Caco-2 (cell line): Measurements from ENCODE around the gene PDE10A. TPM values are rescaled to one million over a fixed set of nuclear protein-coding genes. Genes with fewer than 3 reads are reported as not detected.

Experiments
- BruUV-seq: library from RNA; stranded (reverse); fragments of 400-500 nt; replicated peaks from 2 replicates; lab custom pipeline; 2021; lab: Mats Ljungman, UMichigan
- CTCF ChIA-PET: fragments of 300-600 bp; sonication (Branson Sonifier 250); formaldehyde crosslinking; loops from one replicate; lab custom pipeline; 2022; ENCODE audit warnings: antibody characterized with exemption; lab: Charles Lee
- POLR2A ChIA-PET: fragments of 300-600 bp; sonication (Branson Sonifier 250); formaldehyde crosslinking; loops from one replicate; lab custom pipeline; 2022; ENCODE audit warnings: antibody characterized with exemption; lab: Charles Lee
- DNase-seq, 2 experiments: peaks; one replicate each; pipeline versions ENCODE4 v3.0.0 to v3.0.0-alpha.2; 2020 to 2022
- H3K27me3 ChIP-seq: replicated peaks from 2 replicates; pipeline ENCODE4 v1.6.0; 2011; ENCODE audit warnings: low read length; ENCODE audit not compliant: control insufficient read depth, insufficient read depth
- H3K36me3 ChIP-seq: 2 replicates; pipeline ENCODE4 v1.5.1; 2011; ENCODE audit warnings: low read length; ENCODE audit not compliant: control insufficient read depth, insufficient read depth
- H3K4me1 ChIP-seq: fragments of 250-450 bp; sonication (Bioruptor Pico); 2 replicates; pipeline ENCODE4 v1.5.1; 2020; ENCODE audit warnings: mild to moderate bottlenecking
- H3K4me3 ChIP-seq: 2 replicates; pipeline ENCODE4 v1.5.1; 2011; ENCODE audit warnings: low read depth, mild to moderate bottlenecking, control low read depth, low read length
- H3K9me3 ChIP-seq: fragments of 250-450 bp; sonication (Bioruptor Pico); 2 replicates; pipeline ENCODE4 v1.5.1; 2020; ENCODE audit warnings: mild to moderate bottlenecking, moderate library complexity
- H3K27ac Mint-ChIP-seq: one replicate; pipeline ENCODE4 v1.8.0; 2022; ENCODE audit warnings: mixed read lengths; ENCODE audit not compliant: unreplicated experiment
- H3K27me3 Mint-ChIP-seq: one replicate; pipeline ENCODE4 v1.8.0; 2022; ENCODE audit warnings: mixed read lengths; ENCODE audit not compliant: insufficient read depth, unreplicated experiment
- H3K36me3 Mint-ChIP-seq: one replicate; pipeline ENCODE4 v1.8.0; 2022; ENCODE audit warnings: mild to moderate bottlenecking, mixed read lengths; ENCODE audit not compliant: insufficient read depth, unreplicated experiment
- H3K4me1 Mint-ChIP-seq: one replicate; pipeline ENCODE4 v1.8.0; 2022; ENCODE audit warnings: low read depth, mixed read lengths; ENCODE audit not compliant: unreplicated experiment
- H3K4me3 Mint-ChIP-seq: one replicate; pipeline ENCODE4 v1.8.0; 2022; ENCODE audit warnings: mild to moderate bottlenecking, moderate library complexity, mixed read lengths; ENCODE audit not compliant: unreplicated experiment
- H3K9me3 Mint-ChIP-seq: one replicate; pipeline ENCODE4 v1.8.0; 2022; ENCODE audit warnings: mixed read lengths; ENCODE audit not compliant: unreplicated experiment
- intact Hi-C: fragments of 100-400 bp; cut with micrococcal nuclease; formaldehyde crosslinking; loops from one replicate; pipeline ENCODE4 v1.10.0; 2022; ENCODE audit not compliant: unreplicated experiment
- total RNA-seq: library from RNA; stranded (reverse); gene quantifications from 2 replicates; pipeline ENCODE4 v1.2.3, GENCODE V29; 2022
- TF ChIP-seq, protein P1 (sequence below), 2 experiments: fragments of 200-600 bp in 1 of 2; IDR thresholded peaks; 1 replicate in 1 of 2; 2 replicates in 1 of 2; pipeline versions ENCODE4 v1.5.1 to v1.8.0; 2011 to 2022; ENCODE audit warnings: antibody characterized with exemption in 1 of 2, control low read depth in 1 of 2, inconsistent platforms in 1 of 2, low read depth in 1 of 2, low read length in 1 of 2, mild to moderate bottlenecking in 1 of 2, moderate library complexity in 1 of 2; ENCODE audit not compliant: insufficient read depth in 1 of 2, severe bottlenecking in 1 of 2, unreplicated experiment in 1 of 2

The PDE10A gene
- total RNA-seq, 1 experiment from 2014 or later = 3.4 TPM

DNA sequence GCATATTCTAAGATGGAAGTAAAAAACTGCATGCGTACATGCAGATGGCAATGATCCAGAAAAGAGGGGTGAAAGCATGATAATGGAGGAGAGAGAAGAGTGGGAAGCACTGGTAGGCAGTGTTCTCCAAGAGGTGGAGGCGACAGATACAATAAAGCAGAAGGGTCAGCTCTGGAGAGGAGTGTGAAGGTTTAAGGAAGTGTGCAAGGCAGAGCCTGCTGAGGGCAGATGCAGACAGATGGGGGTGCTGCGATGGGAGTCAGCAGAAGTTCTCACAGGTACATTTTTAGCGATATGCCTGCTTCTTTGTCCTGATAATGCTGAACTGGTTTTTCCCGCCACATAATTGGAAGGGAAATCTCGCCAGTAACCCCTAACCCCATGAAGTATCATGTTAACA is 272.6 kb downstream of the PDE10A start:
- peak overlapping the region; percentile 7 for H3K27ac Mint-ChIP-seq
- H3K27me3 Mint-ChIP-seq = no peaks in the 10 kb centered on the region
- POLR2A ChIA-PET = no interaction called here
- CTCF ChIA-PET = no interaction called here
- H3K9me3 Mint-ChIP-seq = no peaks in the 10 kb centered on the region
- DNase-seq = no peak
- Histone ChIP-seq H3K9me3 (no peaks in the 10 kb centered on the region), H3K36me3 (no peaks in the 10 kb centered on the region), H3K4me3 (no peak overlapping the region), H3K4me1 (no peaks in the 10 kb centered on the region), H3K27me3 (no peaks in the 10 kb centered on the region)
- no peaks in the 10 kb centered on the region for H3K36me3 Mint-ChIP-seq
- BruUV-seq = no TSS peak
- H3K4me1 Mint-ChIP-seq = peaks cover 6% of the 10 kb centered on the region
- intact Hi-C loops = no loop called here
- TF ChIP-seq, protein P1, sequence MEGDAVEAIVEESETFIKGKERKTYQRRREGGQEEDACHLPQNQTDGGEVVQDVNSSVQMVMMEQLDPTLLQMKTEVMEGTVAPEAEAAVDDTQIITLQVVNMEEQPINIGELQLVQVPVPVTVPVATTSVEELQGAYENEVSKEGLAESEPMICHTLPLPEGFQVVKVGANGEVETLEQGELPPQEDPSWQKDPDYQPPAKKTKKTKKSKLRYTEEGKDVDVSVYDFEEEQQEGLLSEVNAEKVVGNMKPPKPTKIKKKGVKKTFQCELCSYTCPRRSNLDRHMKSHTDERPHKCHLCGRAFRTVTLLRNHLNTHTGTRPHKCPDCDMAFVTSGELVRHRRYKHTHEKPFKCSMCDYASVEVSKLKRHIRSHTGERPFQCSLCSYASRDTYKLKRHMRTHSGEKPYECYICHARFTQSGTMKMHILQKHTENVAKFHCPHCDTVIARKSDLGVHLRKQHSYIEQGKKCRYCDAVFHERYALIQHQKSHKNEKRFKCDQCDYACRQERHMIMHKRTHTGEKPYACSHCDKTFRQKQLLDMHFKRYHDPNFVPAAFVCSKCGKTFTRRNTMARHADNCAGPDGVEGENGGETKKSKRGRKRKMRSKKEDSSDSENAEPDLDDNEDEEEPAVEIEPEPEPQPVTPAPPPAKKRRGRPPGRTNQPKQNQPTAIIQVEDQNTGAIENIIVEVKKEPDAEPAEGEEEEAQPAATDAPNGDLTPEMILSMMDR (IDR thresholded peaks at IDR 0.05; ENCODE audit: insufficient read depth in 1 of 2, low read depth in 1 of 2, low read length in 1 of 2, severe bottlenecking in 1 of 2, unreplicated experiment in 1 of 2) = no peak
- H3K4me3 Mint-ChIP-seq = no peak overlapping the region

DNA sequence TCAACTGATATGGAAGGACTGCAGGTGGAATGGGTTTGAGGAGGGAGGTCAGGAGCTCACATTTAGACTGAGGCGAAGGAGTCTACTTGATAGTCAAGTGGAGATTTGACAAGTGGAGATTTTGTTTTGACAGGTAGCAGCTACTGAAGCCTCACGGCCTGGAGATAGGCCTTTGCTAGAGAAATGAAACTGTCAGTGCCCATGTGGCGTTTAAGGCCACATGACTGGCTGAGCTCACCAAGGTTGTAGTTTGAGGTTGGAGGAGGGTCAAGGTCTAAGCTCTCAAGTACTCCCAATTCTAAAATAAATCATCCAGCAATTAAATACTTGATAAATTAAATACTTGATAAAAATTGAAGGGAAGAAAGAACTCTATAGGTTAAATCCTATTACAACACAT is 273.5 kb downstream of the PDE10A start:
- no peaks in the 10 kb centered on the region for H3K36me3 Mint-ChIP-seq
- no peaks in the 10 kb centered on the region for H3K36me3 ChIP-seq
- intact Hi-C loops = no loop called here

DNA sequence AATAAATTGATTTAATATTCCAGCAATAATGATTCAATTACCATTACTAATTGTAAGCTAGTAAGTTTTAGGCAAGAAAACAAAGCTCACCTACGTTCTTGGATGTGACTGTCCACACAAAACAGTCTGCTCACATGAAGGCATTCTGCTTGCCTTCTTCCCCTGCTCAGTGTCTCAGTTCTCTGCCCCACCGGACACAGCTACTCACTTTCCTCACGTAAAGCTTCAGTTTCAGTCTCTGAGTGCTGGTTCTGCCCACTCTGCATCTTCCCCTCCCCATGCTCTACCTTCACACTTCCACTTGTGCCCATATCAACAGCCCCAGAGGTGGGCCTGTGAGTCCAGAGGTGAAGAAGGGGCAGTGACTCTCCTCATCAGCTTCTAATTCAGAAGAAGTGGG is 279.7 kb downstream of the PDE10A start:
- TF ChIP-seq, protein P1 (IDR thresholded peaks at IDR 0.05; ENCODE audit: insufficient read depth in 1 of 2, low read depth in 1 of 2, low read length in 1 of 2, severe bottlenecking in 1 of 2, unreplicated experiment in 1 of 2) = no peak
- Mint-ChIP-seq H3K27me3 (no peaks in the 10 kb centered on the region), H3K4me1 (no peaks in the 10 kb centered on the region), H3K4me3 (no peak overlapping the region), H3K36me3 (no peaks in the 10 kb centered on the region), H3K27ac (no peak overlapping the region), H3K9me3 (no peaks in the 10 kb centered on the region)
- ChIA-PET CTCF (no interaction called here), POLR2A (no interaction called here)
- no TSS peak for BruUV-seq
- Histone ChIP-seq H3K4me1 (no peaks in the 10 kb centered on the region), H3K4me3 (no peak overlapping the region), H3K9me3 (no peaks in the 10 kb centered on the region), H3K36me3 (no peaks in the 10 kb centered on the region), H3K27me3 (no peaks in the 10 kb centered on the region)
- no peak for DNase-seq
- intact Hi-C loops = no loop called here

More for the DNA sequence above, 273.5 kb downstream of the PDE10A start:
- no peaks in the 10 kb centered on the region for H3K9me3 ChIP-seq
- CTCF ChIA-PET = no interaction called here
- no peaks in the 10 kb centered on the region for H3K27me3 ChIP-seq
- H3K4me3 ChIP-seq = no peak overlapping the region
- Mint-ChIP-seq H3K9me3 (no peaks in the 10 kb centered on the region), H3K4me1 (peaks cover 6% of the 10 kb centered on the region), H3K27me3 (no peaks in the 10 kb centered on the region), H3K27ac (no peak overlapping the region), H3K4me3 (no peak overlapping the region)
- POLR2A ChIA-PET = no interaction called here
- H3K4me1 ChIP-seq = no peaks in the 10 kb centered on the region
- no peak for DNase-seq
- BruUV-seq = no TSS peak
- TF ChIP-seq, protein P1 (IDR thresholded peaks at IDR 0.05; ENCODE audit: insufficient read depth in 1 of 2, low read depth in 1 of 2, low read length in 1 of 2, severe bottlenecking in 1 of 2, unreplicated experiment in 1 of 2) = no peak
